K562 (cell line): ENCODE data around the gene B4GALT5. TPM values are rescaled to one million over a fixed set of nuclear protein-coding genes. Genes with fewer than 3 reads are reported as not detected.
A peak's percentile ranks its signal among the peaks of the same experiment; 100 is the strongest.

ENCODE experiments used
- ELF2 ChIP-seq: fragments of 250-450 bp; sonication (Bioruptor Pico); IDR thresholded peaks from 2 replicates; pipeline ENCODE4 v1.5.0; 2021; ENCODE audit warnings: mild to moderate bottlenecking
- HDAC1 ChIP-seq, 2 experiments: fragments of 450-650 bp; IDR thresholded peaks; 2 replicates each; pipeline ENCODE4 v1.6.1; 2016 to 2017; ENCODE audit warnings: inconsistent platforms in 1 of 2, mild to moderate bottlenecking in 1 of 2, moderate library complexity in 1 of 2
- HMG20B ChIP-seq: fragments of 250-450 bp; sonication (Bioruptor Pico); IDR thresholded peaks from 2 replicates; pipeline ENCODE4 v1.5.0; 2021; ENCODE audit warnings: mild to moderate bottlenecking
- PRPF4 ChIP-seq: fragments of 200-400 bp; formaldehyde crosslinking; IDR thresholded peaks from one replicate; pipeline ENCODE4 v1.6.1; 2017; ENCODE audit warnings: low read length, low read depth, mild to moderate bottlenecking; ENCODE audit not compliant: insufficient read depth, poor library complexity, severe bottlenecking
- PTTG1 ChIP-seq: fragments of 450-650 bp; IDR thresholded peaks from 2 replicates; pipeline ENCODE4 v1.6.1; 2016; ENCODE audit warnings: low read depth, mild to moderate bottlenecking, missing genetic modification characterization, missing compliant biosample characterization
- TGIF2 ChIP-seq: sonication (generic); formaldehyde crosslinking; IDR thresholded peaks from 2 replicates; pipeline ENCODE4 v1.8.1; 2022; ENCODE audit warnings: mild to moderate bottlenecking, missing genetic modification reagents, moderate library complexity
- ZNF780A ChIP-seq: fragments of 250-450 bp; sonication (Bioruptor Pico); IDR thresholded peaks from 2 replicates; pipeline ENCODE4 v1.5.0; 2021; ENCODE audit warnings: mild to moderate bottlenecking
- polyA plus RNA-seq, 8 experiments: library from polyadenylated mRNA; depleted of rRNA in 4 of 8; stranded (reverse) in 5 of 8; unstranded in 3 of 8; fragments of >200 nt; fragmentation: Nextera tagmentation in 2 of 8; fragmentation: Illumina TruSeq in 1 of 8; extraction: Ambion mirVana in 2 of 8; extraction: Trizol in 1 of 8; gene quantifications; 2 replicates each; pipeline versions ENCODE4 v1.2.1 to v1.2.3, GENCODE V29; 2011 to 2014; ENCODE audit warnings: inconsistent platforms in 1 of 8, missing spikeins in 1 of 8
- total RNA-seq, 7 experiments: library from RNA; depleted of rRNA in 6 of 7; stranded (reverse); fragments of >200 nt in 6 of 7; fragmentation: Illumina TruSeq in 2 of 7; extraction: Trizol in 2 of 7; gene quantifications; 2 replicates each; pipeline versions ENCODE4 v1.2.1 to v1.2.3, GENCODE V29; 2011 to 2021; ENCODE audit warnings: low replicate concordance in 1 of 7
- TF ChIP-seq, protein P1 (sequence below): sonication (generic); formaldehyde crosslinking; IDR thresholded peaks from 2 replicates; pipeline ENCODE4 v1.8.0; 2022; ENCODE audit warnings: missing genetic modification reagents, mild to moderate bottlenecking, borderline replicate concordance
- TF ChIP-seq, protein P2 (sequence below), 2 experiments: fragments of 450-650 bp; IDR thresholded peaks; 2 replicates each; pipeline ENCODE4 v1.6.1; 2016
- TF ChIP-seq, protein P3 (sequence below), 2 experiments: fragments of 450-650 bp; IDR thresholded peaks; 2 replicates each; pipeline ENCODE4 v1.6.1; 2016; ENCODE audit warnings: mild to moderate bottlenecking in 2 of 2, borderline replicate concordance in 1 of 2, low read depth in 1 of 2, moderate library complexity in 1 of 2
- TF ChIP-seq, protein P4 (sequence below): fragments of 450-650 bp; IDR thresholded peaks from 2 replicates; pipeline ENCODE4 v1.6.1; 2014; ENCODE audit warnings: low read depth, mild to moderate bottlenecking, moderate library complexity, borderline replicate concordance

B4GALT5 gene
- total and polyA plus RNA-seq, 9 of the 15 experiments (the other 6 are each of a cell fraction or from before 2014, with no cell fraction given), result 8.5 to 32.6 (median 23.4) TPM

DNA sequence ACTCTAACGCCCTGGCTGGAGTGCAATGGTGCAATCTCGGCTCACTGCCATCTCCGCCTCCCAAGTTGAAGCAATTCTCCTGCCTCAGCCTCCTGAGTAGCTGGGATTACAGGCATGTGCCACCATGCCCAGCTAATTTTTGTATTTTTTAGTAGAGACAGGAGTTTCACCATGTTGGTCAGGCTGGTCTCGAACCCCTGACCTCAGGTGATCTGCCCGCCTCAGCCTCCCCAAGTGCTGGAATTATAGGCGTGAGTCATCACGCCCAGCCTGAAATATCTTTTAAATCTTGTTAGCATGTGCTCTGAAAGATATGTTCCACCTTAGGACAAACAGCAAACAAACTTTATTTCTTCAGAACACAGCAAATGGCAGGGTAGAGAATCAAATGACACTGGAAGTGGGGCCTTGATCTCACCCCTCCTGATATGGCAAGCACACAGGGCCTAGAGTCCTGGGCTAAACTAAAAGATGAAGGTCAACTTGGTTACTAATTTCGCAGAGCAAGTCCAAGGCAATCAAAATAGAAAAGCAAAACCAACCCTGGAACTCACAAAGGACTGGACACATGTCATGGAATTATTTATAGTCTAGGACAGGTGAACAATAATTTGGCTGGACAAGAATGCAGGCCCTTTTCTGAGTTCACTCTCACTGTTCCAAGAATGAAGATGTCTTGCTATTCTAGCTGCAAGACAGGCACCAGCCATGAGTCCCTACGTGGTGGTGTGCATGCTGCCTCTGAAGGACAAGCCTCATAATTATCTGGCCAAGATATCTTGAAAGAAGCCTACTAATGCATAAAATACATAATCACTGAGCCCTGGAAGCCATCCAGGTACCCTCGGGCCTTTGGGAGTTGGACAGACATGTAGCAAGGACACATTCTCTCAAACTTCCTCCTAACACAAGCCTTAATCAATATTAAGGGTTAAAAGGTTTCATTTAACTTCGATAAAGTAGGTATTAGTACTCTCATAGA is 35.6 kb downstream of the B4GALT5 start (continued):
- TF ChIP-seq, protein P1, sequence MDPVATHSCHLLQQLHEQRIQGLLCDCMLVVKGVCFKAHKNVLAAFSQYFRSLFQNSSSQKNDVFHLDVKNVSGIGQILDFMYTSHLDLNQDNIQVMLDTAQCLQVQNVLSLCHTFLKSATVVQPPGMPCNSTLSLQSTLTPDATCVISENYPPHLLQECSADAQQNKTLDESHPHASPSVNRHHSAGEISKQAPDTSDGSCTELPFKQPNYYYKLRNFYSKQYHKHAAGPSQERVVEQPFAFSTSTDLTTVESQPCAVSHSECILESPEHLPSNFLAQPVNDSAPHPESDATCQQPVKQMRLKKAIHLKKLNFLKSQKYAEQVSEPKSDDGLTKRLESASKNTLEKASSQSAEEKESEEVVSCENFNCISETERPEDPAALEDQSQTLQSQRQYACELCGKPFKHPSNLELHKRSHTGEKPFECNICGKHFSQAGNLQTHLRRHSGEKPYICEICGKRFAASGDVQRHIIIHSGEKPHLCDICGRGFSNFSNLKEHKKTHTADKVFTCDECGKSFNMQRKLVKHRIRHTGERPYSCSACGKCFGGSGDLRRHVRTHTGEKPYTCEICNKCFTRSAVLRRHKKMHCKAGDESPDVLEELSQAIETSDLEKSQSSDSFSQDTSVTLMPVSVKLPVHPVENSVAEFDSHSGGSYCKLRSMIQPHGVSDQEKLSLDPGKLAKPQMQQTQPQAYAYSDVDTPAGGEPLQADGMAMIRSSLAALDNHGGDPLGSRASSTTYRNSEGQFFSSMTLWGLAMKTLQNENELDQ, result no peak
- TF ChIP-seq PRPF4 (no peak), TGIF2 (CRISPR knock-in tag) (no peak), PTTG1 (tag) (no peak), ELF2 (CRISPR knock-in tag) (no peak), ZNF780A (CRISPR knock-in tag) (no peak), HMG20B (CRISPR knock-in tag) (no peak), HDAC1 (IDR thresholded peaks at IDR 0.05) (peak in 1 of 2 experiments; percentile 23; a peak in 1 of 4 replicates)
- TF ChIP-seq, protein P2, sequence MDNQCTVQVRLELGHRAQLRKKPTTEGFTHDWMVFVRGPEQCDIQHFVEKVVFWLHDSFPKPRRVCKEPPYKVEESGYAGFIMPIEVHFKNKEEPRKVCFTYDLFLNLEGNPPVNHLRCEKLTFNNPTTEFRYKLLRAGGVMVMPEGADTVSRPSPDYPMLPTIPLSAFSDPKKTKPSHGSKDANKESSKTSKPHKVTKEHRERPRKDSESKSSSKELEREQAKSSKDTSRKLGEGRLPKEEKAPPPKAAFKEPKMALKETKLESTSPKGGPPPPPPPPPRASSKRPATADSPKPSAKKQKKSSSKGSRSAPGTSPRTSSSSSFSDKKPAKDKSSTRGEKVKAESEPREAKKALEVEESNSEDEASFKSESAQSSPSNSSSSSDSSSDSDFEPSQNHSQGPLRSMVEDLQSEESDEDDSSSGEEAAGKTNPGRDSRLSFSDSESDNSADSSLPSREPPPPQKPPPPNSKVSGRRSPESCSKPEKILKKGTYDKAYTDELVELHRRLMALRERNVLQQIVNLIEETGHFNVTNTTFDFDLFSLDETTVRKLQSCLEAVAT (IDR thresholded peaks at IDR 0.05), result 0 out of 4 replicates have a peak, but pooled peaks of 1 of the 2 experiments have one; percentile 31
- TF ChIP-seq, protein P3, sequence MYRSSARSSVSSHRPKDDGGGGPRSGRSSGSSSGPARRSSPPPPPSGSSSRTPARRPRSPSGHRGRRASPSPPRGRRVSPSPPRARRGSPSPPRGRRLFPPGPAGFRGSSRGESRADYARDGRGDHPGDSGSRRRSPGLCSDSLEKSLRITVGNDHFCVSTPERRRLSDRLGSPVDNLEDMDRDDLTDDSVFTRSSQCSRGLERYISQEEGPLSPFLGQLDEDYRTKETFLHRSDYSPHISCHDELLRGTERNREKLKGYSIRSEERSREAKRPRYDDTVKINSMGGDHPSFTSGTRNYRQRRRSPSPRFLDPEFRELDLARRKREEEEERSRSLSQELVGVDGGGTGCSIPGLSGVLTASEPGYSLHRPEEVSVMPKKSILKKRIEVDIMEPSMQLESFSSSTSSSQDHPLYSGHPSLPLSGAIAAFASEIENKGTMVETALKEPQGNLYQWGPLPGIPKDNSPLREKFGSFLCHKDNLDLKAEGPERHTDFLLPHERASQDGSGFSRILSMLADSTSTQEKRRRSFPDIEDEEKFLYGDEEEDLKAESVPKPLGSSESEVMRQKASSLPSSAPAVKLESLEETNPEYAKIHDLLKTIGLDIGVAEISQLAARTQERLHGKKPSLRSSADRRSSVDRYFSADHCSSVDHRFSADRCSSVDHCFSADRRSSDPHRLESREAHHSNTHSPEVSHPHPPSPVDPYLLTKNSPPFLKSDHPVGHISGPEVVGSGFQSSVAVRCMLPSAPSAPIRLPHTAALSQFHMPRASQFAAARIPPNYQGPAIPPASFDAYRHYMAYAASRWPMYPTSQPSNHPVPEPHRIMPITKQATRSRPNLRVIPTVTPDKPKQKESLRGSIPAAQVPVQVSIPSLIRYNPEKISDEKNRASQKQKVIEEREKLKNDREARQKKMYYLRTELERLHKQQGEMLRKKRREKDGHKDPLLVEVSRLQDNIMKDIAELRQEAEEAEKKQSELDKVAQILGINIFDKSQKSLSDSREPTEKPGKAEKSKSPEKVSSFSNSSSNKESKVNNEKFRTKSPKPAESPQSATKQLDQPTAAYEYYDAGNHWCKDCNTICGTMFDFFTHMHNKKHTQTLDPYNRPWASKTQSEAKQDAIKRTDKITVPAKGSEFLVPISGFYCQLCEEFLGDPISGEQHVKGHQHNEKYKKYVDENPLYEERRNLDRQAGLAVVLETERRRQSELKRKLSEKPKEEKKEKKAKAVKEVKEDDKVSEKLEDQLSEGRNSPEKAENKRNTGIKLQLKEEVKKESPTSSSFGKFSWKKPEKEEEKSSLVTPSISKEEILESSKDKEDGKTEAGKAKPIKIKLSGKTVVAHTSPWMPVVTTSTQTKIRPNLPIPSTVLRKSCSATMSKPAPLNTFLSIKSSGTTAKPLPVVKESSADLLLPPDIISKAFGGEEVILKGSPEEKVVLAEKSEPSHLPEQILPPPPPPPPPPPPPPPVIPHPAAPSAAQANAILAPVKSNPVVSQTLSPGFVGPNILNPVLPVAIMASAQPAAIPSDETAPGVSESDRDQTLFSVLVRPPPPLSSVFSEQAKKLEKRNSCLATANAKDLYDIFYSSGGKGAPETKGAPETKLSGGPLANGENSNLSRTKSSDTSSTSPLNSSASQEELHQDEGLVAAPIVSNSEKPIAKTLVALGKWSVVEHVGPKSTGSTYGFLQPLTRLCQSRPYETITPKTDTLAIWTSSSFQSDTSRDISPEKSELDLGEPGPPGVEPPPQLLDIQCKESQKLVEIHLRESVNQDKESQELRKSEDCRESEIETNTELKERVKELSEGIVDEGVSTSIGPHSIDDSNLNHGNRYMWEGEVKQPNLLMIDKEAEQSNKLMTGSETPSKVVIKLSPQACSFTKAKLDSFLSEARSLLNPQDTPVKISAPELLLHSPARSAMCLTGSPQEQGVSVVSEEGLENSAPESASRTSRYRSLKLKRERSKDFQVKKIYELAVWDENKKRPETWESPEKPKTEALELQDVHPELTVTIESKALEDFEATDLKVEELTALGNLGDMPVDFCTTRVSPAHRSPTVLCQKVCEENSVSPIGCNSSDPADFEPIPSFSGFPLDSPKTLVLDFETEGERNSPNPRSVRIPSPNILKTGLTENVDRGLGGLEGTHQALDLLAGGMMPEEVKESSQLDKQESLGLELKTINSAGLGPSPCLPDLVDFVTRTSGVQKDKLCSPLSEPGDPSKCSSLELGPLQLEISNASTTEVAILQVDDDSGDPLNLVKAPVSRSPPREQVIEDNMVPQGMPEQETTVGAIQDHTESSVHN (IDR thresholded peaks at IDR 0.05; ENCODE audit: borderline replicate concordance in 1 of 2, low read depth in 1 of 2), result no peak
- TF ChIP-seq, protein P4, sequence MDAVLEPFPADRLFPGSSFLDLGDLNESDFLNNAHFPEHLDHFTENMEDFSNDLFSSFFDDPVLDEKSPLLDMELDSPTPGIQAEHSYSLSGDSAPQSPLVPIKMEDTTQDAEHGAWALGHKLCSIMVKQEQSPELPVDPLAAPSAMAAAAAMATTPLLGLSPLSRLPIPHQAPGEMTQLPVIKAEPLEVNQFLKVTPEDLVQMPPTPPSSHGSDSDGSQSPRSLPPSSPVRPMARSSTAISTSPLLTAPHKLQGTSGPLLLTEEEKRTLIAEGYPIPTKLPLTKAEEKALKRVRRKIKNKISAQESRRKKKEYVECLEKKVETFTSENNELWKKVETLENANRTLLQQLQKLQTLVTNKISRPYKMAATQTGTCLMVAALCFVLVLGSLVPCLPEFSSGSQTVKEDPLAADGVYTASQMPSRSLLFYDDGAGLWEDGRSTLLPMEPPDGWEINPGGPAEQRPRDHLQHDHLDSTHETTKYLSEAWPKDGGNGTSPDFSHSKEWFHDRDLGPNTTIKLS, result no peak
